K562 (cell line): Measurements from ENCODE around the gene MAP3K2. TPM values are rescaled to one million over a fixed set of nuclear protein-coding genes. Genes with fewer than 3 reads are reported as not detected.
A peak's percentile ranks its signal among the peaks of the same experiment; 100 is the strongest.

Experiments
- ATAC-seq: fragments of 200-7000 bp; cut with Tn5 transposase; 3 replicates; pipeline ENCODE4 v1.9.1; 2020; ENCODE audit warnings: moderate library complexity
- BruUV-seq: library from RNA; stranded (reverse); fragments of 400-500 nt; replicated peaks from 2 replicates; lab custom pipeline; 2021; lab: Mats Ljungman, UMichigan
- CTCF ChIA-PET: fragments of 300-600 bp; formaldehyde crosslinking; extraction: SDS; loops from one replicate; lab custom pipeline; 2021; ENCODE audit warnings: low intra/inter-chr PET ratio; lab: Yijun Ruan, JAX
- POLR2A ChIA-PET: fragments of 300-600, 350-650 bp; sonication (Branson Sonifier 250); formaldehyde crosslinking; extraction: SDS; loops from one replicate; lab custom pipeline; 2021; ENCODE audit warnings: antibody characterized with exemption, inconsistent platforms; lab: Yijun Ruan, JAX
- DNase-seq, 4 experiments: peaks; one replicate each; pipeline versions ENCODE4 v3.0.0 to v3.0.0-alpha.2; 2011 to 2018; ENCODE audit warnings: low spot score in 3 of 4, mixed read lengths in 3 of 4; ENCODE audit errors: extremely low read depth in 1 of 4
- FAIRE-seq: peaks from 2 replicates; lab custom pipeline; 2011; peaks lifted over from hg19 to GRCh38; lab: Jason Lieb, UNC
- H2AFZ ChIP-seq: 2 replicates; pipeline ENCODE4 v1.6.0; 2011; ENCODE audit warnings: low read depth, low read length, control low read depth, inconsistent platforms
- H3K27ac ChIP-seq: fragments of 200-600 bp; 3 replicates; pipeline ENCODE4 v1.8.0; 2011; ENCODE audit warnings: low read depth, mild to moderate bottlenecking, control low read depth, inconsistent platforms, low read length, moderate library complexity, mixed read lengths; ENCODE audit errors: extremely low read depth
- H3K27me3 ChIP-seq, 2 experiments: fragments of 300-600 bp in 1 of 2; 2 replicates in 1 of 2; 3 replicates in 1 of 2; pipeline versions ENCODE4 v1.6.0 to v1.8.0; 2011; ENCODE audit warnings: inconsistent platforms in 2 of 2, low read length in 2 of 2, mild to moderate bottlenecking in 1 of 2, mixed read lengths in 1 of 2, moderate library complexity in 1 of 2; ENCODE audit not compliant: control insufficient read depth in 2 of 2, insufficient read depth in 2 of 2
- H3K36me3 ChIP-seq: fragments of 300-600 bp; 3 replicates; pipeline ENCODE4 v1.8.0; 2011; ENCODE audit warnings: mild to moderate bottlenecking, low read length, inconsistent platforms; ENCODE audit not compliant: control insufficient read depth, insufficient read depth
- H3K4me1 ChIP-seq, 2 experiments: fragments of 200-600 bp in 1 of 2; replicated peaks in 1 of 2; 2 replicates in 1 of 2; 3 replicates in 1 of 2; pipeline versions ENCODE4 v1.5.1 to v1.8.0; 2011; ENCODE audit warnings: inconsistent platforms in 2 of 2, low read length in 2 of 2, mild to moderate bottlenecking in 1 of 2, mixed read lengths in 1 of 2, moderate library complexity in 1 of 2; ENCODE audit not compliant: control insufficient read depth in 2 of 2, insufficient read depth in 2 of 2
- H3K4me2 ChIP-seq: 2 replicates; pipeline ENCODE4 v1.6.1; 2011; ENCODE audit warnings: low read length, control low read depth, inconsistent platforms, mixed read lengths; ENCODE audit not compliant: insufficient read depth
- H3K4me3 ChIP-seq: fragments of 200-600 bp; sonication (generic), shearing (Covaris generic); 2 replicates; pipeline ENCODE4 v1.5.1; 2016; ENCODE audit warnings: control low read depth, inconsistent platforms
- H3K79me2 ChIP-seq: fragments of 200-600 bp; 3 replicates; pipeline ENCODE4 v1.8.0; 2011; ENCODE audit warnings: low read length, inconsistent platforms; ENCODE audit not compliant: control insufficient read depth, insufficient read depth
- H3K9ac ChIP-seq, 2 experiments: 2 replicates each; pipeline versions ENCODE4 v1.6.0 to v1.6.1; 2011; ENCODE audit warnings: low read depth in 2 of 2, low read length in 2 of 2, control low read depth in 1 of 2, inconsistent platforms in 1 of 2, mild to moderate bottlenecking in 1 of 2, mixed read lengths in 1 of 2; ENCODE audit not compliant: insufficient read depth in 1 of 2
- H3K9me1 ChIP-seq: one replicate; pipeline ENCODE4 v1.6.0; 2011; ENCODE audit warnings: inconsistent platforms, mild to moderate bottlenecking, low read length, moderate library complexity; ENCODE audit not compliant: control insufficient read depth, insufficient read depth
- H3K9me3 ChIP-seq: replicated peaks from 2 replicates; pipeline ENCODE4 v1.5.1; 2011; ENCODE audit warnings: low read depth, low read length, inconsistent platforms; ENCODE audit not compliant: control insufficient read depth, insufficient read depth
- H4K20me1 ChIP-seq: replicated peaks from 2 replicates; pipeline ENCODE4 v1.6.1; 2011; ENCODE audit warnings: low read length, inconsistent platforms, mixed read lengths; ENCODE audit not compliant: control insufficient read depth, insufficient read depth
- CEBPG ChIP-seq, 3 experiments: fragments of 200-800 bp in 1 of 3; sonication (Bioruptor generic) in 1 of 3; sonication (generic) in 1 of 3; formaldehyde crosslinking in 1 of 3; IDR thresholded peaks in 2 of 3; conservative IDR thresholded peaks in 1 of 3; 2 replicates each; pipeline versions ENCODE4 v1.6.1 to v1.8.0; 2016 to 2022; ENCODE audit warnings: missing compliant biosample characterization in 2 of 3, missing genetic modification characterization in 2 of 3, mild to moderate bottlenecking in 1 of 3, missing genetic modification reagents in 1 of 3
- EGR1 ChIP-seq: fragments of 450-650 bp; conservative IDR thresholded peaks from 2 replicates; pipeline ENCODE4 v1.6.1; 2017; ENCODE audit warnings: mild to moderate bottlenecking
- GTF2F1 ChIP-seq: IDR thresholded peaks from 2 replicates; pipeline ENCODE4 v1.6.1; 2011; ENCODE audit warnings: low read depth, low read length, improper control_type of control experiment
- KLF10 ChIP-seq: fragments of 250-450 bp; sonication (Bioruptor Pico); IDR thresholded peaks from 2 replicates; pipeline ENCODE4 v1.6.1; 2021; ENCODE audit warnings: matching md5 sums
- PURB ChIP-seq: sonication (generic); formaldehyde crosslinking; IDR thresholded peaks from 2 replicates; pipeline ENCODE4 v1.9.0; 2021; ENCODE audit warnings: low read depth, mild to moderate bottlenecking, missing genetic modification reagents
- TGIF2 ChIP-seq: sonication (generic); formaldehyde crosslinking; IDR thresholded peaks from 2 replicates; pipeline ENCODE4 v1.8.1; 2022; ENCODE audit warnings: mild to moderate bottlenecking, missing genetic modification reagents, moderate library complexity
- THRAP3 ChIP-seq: fragments of 450-650 bp; IDR thresholded peaks from 2 replicates; pipeline ENCODE4 v1.6.1; 2016; ENCODE audit warnings: mild to moderate bottlenecking, inconsistent platforms, borderline replicate concordance
- XRCC4 ChIP-seq: IDR thresholded peaks from one replicate; pipeline ENCODE4 v1.6.1; 2011; ENCODE audit not compliant: insufficient read depth, insufficient read length; ENCODE audit errors: extremely low read depth
- ZNF274 ChIP-seq: IDR thresholded peaks from 2 replicates; pipeline ENCODE4 v1.6.1; 2011; ENCODE audit warnings: low read depth, mild to moderate bottlenecking, low read length, moderate library complexity, borderline replicate concordance
- ZNF780A ChIP-seq: fragments of 250-450 bp; sonication (Bioruptor Pico); IDR thresholded peaks from 2 replicates; pipeline ENCODE4 v1.5.0; 2021; ENCODE audit warnings: mild to moderate bottlenecking
- WGBS: fragments of 100-300 bp; shearing (Covaris generic); methylation state at CpG from one replicate; pipeline ENCODE4 v1.1.6; 2016; ENCODE audit warnings: low coverage, mixed read lengths; ENCODE audit not compliant: insufficient coverage; ENCODE audit errors: missing lambda C conversion rate; 5-methylcytosine and 5-hydroxymethylcytosine counted together
- in situ Hi-C: fragments of 300-500 bp; cut with MboI; formaldehyde crosslinking; loops from 4 replicates; pipeline ENCODE4 v1.15.0; 2018; ENCODE audit warnings: inconsistent platforms, mixed read lengths
- intact Hi-C: fragments of 100-400 bp; cut with micrococcal nuclease; formaldehyde crosslinking; loops from 2 replicates; pipeline ENCODE4 v1.14.2; 2022
- polyA plus RNA-seq, 8 experiments: library from polyadenylated mRNA; depleted of rRNA in 4 of 8; stranded (reverse) in 5 of 8; unstranded in 3 of 8; fragments of >200 nt; fragmentation: Nextera tagmentation in 2 of 8; fragmentation: Illumina TruSeq in 1 of 8; extraction: Ambion mirVana in 2 of 8; extraction: Trizol in 1 of 8; gene quantifications; 2 replicates each; pipeline versions ENCODE4 v1.2.1 to v1.2.3, GENCODE V29; 2011 to 2014; ENCODE audit warnings: inconsistent platforms in 1 of 8, missing spikeins in 1 of 8
- total RNA-seq, 7 experiments: library from RNA; depleted of rRNA in 6 of 7; stranded (reverse); fragments of >200 nt in 6 of 7; fragmentation: Illumina TruSeq in 2 of 7; extraction: Trizol in 2 of 7; gene quantifications; 2 replicates each; pipeline versions ENCODE4 v1.2.1 to v1.2.3, GENCODE V29; 2011 to 2021; ENCODE audit warnings: low replicate concordance in 1 of 7
- TF ChIP-seq, protein P1 (sequence below), 2 experiments: IDR thresholded peaks; 2 replicates each; pipeline ENCODE4 v1.6.1; 2011; ENCODE audit warnings: borderline replicate concordance in 1 of 2, control low read depth in 1 of 2, low read depth in 1 of 2, low read length in 1 of 2, mild to moderate bottlenecking in 1 of 2, mixed read lengths in 1 of 2, moderate library complexity in 1 of 2; ENCODE audit not compliant: insufficient read depth in 1 of 2, insufficient read length in 1 of 2, poor library complexity in 1 of 2, severe bottlenecking in 1 of 2; ENCODE audit errors: extremely low read depth in 1 of 2

The MAP3K2 gene
- total and polyA plus RNA-seq, 9 of the 15 experiments (the other 6 are each of a cell fraction or from before 2014, with no cell fraction given) = 1.2 to 14.2 (median 5.7) TPM

DNA sequence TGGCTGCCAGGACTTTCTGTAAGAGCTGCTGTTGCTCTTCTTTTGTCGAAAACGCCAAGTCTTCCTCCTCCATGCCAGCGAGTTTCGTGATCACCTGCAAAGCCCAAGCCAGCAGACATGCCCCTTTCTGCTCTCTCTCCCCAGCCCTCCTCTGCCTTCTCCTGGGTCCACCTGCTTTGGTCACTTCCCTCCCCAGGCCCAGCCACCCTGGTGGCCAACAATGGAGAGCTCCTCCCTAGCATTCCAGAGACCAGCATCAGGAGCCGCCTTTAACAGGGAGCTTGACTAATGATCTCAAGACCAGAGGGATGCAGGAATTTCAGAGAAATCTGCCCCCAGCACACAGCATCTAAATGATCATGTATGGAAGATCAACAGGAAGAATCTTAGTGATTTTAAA, 128.4 kb downstream of the MAP3K2 start (continued):
- no peak for TF ChIP-seq XRCC4
- no peak for TF ChIP-seq THRAP3
- TF ChIP-seq ZNF274 = no peak
- TF ChIP-seq EGR1 = no peak
- no peak for TF ChIP-seq TGIF2
- TF ChIP-seq, protein P1, sequence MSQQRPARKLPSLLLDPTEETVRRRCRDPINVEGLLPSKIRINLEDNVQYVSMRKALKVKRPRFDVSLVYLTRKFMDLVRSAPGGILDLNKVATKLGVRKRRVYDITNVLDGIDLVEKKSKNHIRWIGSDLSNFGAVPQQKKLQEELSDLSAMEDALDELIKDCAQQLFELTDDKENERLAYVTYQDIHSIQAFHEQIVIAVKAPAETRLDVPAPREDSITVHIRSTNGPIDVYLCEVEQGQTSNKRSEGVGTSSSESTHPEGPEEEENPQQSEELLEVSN (IDR thresholded peaks at IDR 0.05; ENCODE audit: borderline replicate concordance in 1 of 2, extremely low read depth in 1 of 2, insufficient read depth in 1 of 2, insufficient read length in 1 of 2, low read depth in 1 of 2, low read length in 1 of 2, poor library complexity in 1 of 2, severe bottlenecking in 1 of 2) = no peak
- TF ChIP-seq CEBPG (CRISPR knock-in tag; IDR thresholded peaks at IDR 0.05) = no peak
- TF ChIP-seq CEBPG (tag; conservative IDR thresholded peaks at IDR 0.05 in 1 of 2, IDR thresholded peaks at IDR 0.05 in 1 of 2) = no peak
- no peak for TF ChIP-seq KLF10

DNA sequence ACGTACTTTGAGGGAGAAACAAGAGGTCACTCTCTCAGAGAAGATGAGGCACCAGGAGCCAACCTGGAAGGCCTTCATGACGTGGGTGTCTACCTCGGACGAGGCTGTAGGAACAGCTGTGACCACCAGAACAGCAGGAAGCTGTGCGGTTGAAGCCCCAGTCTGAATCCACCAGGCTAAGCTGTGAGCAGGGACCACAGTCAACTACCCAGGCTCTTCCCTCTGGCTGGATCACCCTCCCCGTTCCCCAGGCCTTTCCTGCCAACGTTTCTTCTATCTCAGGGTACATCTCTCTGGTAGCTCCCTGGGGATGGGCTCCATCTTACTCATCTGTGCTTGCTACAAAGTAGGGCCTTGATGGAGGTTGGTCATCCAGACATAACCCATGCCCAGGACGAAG, 130.9 kb downstream of the MAP3K2 start:
- Histone ChIP-seq H3K9ac (no peak overlapping the region; a peak in 1 of 4 replicates), H4K20me1 (no peaks in the 10 kb centered on the region), H2AFZ (no peak overlapping the region), H3K9me3 (no peaks in the 10 kb centered on the region)
- peak; percentile 15 for FAIRE-seq
- ChIA-PET POLR2A (interaction anchor here (0.6 kb wide), 1 partner anchor 37 kb away, joined by 4 read pairs; the partner anchor contains the start of gene ERCC3), CTCF (no interaction called here)
- no TSS peak for BruUV-seq
- in situ Hi-C loops = no loop called here
- no peak for ATAC-seq
- TF ChIP-seq ZNF780A (no peak), GTF2F1 (no peak), PURB (CRISPR knock-in tag) (no peak)
- TF ChIP-seq, all 486 proteins: peak for 0
- no peaks in the 10 kb centered on the region for H3K79me2 ChIP-seq
- no peak overlapping the region for H3K4me3 ChIP-seq
- H3K4me1 ChIP-seq = no peaks in the 10 kb centered on the region
- H3K27me3 ChIP-seq = no peaks in the 10 kb centered on the region
- H3K36me3 ChIP-seq = peaks cover 46% of the 10 kb centered on the region; the same call in 2 of the 3 replicates
- intact Hi-C loops = no loop called here
- H3K4me2 ChIP-seq = no peak overlapping the region
- 70% methylated on average over 8 of the region's 8 CpGs for WGBS
- H3K9me1 ChIP-seq = no peaks in the 10 kb centered on the region
- no peak for DNase-seq
- no peak overlapping the region for H3K27ac ChIP-seq
